Activated CD4-positive, alpha-beta T cell treated with anti-CD3 and anti-CD28 coated beads, Interleukin-2, amount 10 ng/mL, durations not matched to agents 7 days and 5 days (primary cell): ENCODE results near the gene MPV17L2. TPM values are rescaled to one million over a fixed set of nuclear protein-coding genes. Genes with fewer than 3 reads are reported as not detected.
"Not testable (repeated sequence)": the region's sequence is repeated elsewhere in the genome, so short reads cannot be mapped to it uniquely, and the experiment has no call there.

Source experiments
- CTCF ChIA-PET: fragments of 350-600 bp; sonication (Branson Sonifier 250); formaldehyde crosslinking; loops from one replicate; lab custom pipeline; 2021; ENCODE audit warnings: antibody characterized with exemption; lab: Charles Lee
- POLR2A ChIA-PET: fragments of 350-600 bp; sonication (Branson Sonifier 250); formaldehyde crosslinking; loops from one replicate; lab custom pipeline; 2021; ENCODE audit warnings: antibody characterized with exemption; lab: Charles Lee
- DNase-seq: peaks from one replicate; pipeline ENCODE4 v3.0.0-alpha.2; 2020
- H3K27ac Mint-ChIP-seq: one replicate; pipeline ENCODE4 v1.8.0; 2021; ENCODE audit warnings: mild to moderate bottlenecking, moderate library complexity, mixed read lengths
- H3K27me3 Mint-ChIP-seq: one replicate; pipeline ENCODE4 v1.8.0; 2021; ENCODE audit warnings: mixed read lengths
- H3K36me3 Mint-ChIP-seq: one replicate; pipeline ENCODE4 v1.8.0; 2021; ENCODE audit warnings: low read depth, mixed read lengths
- H3K4me1 Mint-ChIP-seq: one replicate; pipeline ENCODE4 v1.8.0; 2021; ENCODE audit warnings: mixed read lengths
- H3K4me3 Mint-ChIP-seq: one replicate; pipeline ENCODE4 v1.8.0; 2021; ENCODE audit warnings: mild to moderate bottlenecking, moderate library complexity, mixed read lengths
- H3K9me3 Mint-ChIP-seq: one replicate; pipeline ENCODE4 v1.8.0; 2021; ENCODE audit warnings: mixed read lengths
- total RNA-seq, 2 experiments: library from RNA; stranded (reverse); gene quantifications; one replicate each; pipeline ENCODE4 v1.2.3, GENCODE V29; 2021

The MPV17L2 gene
- total RNA-seq, 2 experiments from 2014 or later = 6.1 to 6.5 TPM

DNA sequence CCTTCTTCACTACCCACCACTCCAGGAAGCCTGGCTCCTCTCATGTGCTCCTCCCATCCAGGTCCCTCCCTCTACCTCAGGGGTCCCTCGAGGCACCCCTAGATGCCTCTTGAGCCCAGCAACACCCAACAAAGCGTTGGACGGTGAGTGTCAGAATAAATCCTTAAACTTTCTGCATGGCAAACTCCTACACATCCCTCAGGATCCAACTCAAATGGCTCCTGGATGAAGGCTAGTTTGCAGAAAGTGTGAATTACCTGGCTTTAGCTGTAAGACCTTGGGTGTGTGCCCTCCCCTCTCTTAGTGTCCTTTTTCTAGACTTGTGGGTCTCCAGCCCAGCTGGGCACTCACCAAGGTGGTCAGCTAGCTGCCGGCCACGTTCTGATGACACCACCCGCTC is 5.4 kb downstream of the MPV17L2 start:
- Mint-ChIP-seq H3K27me3 (no peaks in the 10 kb centered on the region), H3K4me1 (peaks cover 31% of the 10 kb centered on the region), H3K4me3 (no peak overlapping the region), H3K27ac (no peak overlapping the region), H3K9me3 (no peaks in the 10 kb centered on the region), H3K36me3 (peaks cover 8% of the 10 kb centered on the region)
- POLR2A ChIA-PET = no interaction called here
- CTCF ChIA-PET = interaction anchor here (1.6 kb wide), 1 partner anchor 45 kb away, joined by 4 read pairs; no protein-coding TSS in a partner anchor
- no peak for DNase-seq

DNA sequence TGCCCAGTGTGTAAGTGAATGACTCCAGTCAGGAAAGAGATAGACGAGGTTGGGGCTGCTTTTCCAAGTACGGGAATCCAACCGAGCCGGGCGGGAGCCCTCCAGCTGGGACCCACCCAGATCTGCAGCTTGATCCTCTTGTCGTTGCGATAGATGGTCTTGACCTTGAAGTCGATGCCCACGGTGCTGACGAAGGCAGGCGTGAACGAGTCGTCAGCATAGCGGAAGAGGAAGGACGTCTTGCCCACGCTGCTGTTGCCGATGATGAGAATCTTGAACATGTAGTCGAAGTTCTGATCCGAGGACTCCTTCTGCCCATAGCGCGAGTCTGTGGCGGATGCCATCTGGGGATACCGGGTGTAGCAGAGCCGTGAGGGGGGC is 9.4 kb downstream of the MPV17L2 start:
- H3K9me3 Mint-ChIP-seq = no peaks in the 10 kb centered on the region
- peaks cover 23% of the 10 kb centered on the region for H3K4me1 Mint-ChIP-seq
- H3K27ac Mint-ChIP-seq = no peak overlapping the region
- no peak for DNase-seq
- H3K36me3 Mint-ChIP-seq = peaks cover 8% of the 10 kb centered on the region
- H3K4me3 Mint-ChIP-seq = peak overlapping the region; percentile 49
- ChIA-PET POLR2A (no interaction called here), CTCF (no interaction called here)
- H3K27me3 Mint-ChIP-seq = peaks cover 4% of the 10 kb centered on the region

DNA sequence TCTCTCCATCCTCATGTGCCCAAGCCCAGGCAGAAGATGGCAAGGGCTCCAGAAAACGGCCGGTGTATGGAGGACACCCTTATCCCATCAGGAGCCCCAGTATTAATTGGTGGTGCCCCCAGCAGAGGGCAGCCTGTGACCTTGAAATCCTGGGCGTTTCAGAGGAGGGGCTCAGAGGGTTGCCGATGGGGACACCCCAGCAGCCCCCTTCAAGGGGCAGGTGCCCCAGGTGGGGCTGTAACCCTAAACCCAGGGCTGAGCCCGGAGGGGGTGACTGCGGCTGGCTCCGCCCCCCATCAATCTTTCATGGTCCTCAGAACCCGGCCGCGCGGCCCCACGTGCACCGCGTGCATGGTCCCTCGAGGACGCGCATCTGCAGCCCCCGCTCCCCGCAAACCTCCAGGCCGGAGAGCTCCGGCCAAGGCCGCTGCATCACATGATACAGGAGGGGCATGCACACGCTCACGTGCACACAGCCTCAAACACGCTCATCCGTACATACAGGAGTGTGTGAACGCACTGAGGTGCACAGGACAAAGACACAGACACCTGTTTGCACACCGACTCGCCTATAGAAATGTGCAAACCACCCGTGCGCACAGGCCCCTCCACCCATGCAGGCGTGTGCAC is 9.9 kb downstream of the MPV17L2 start:
- Mint-ChIP-seq H3K4me3 (peak overlapping the region; percentile 94), H3K27me3 (peaks cover 4% of the 10 kb centered on the region), H3K27ac (peak overlapping the region; percentile 93), H3K4me1 (peaks cover 23% of the 10 kb centered on the region), H3K9me3 (no peaks in the 10 kb centered on the region), H3K36me3 (peaks cover 8% of the 10 kb centered on the region)
- CTCF ChIA-PET = interaction anchor here (0.6 to 1.4 kb wide), 2 partner anchors 8 to 216 kb away, joined by 3 to 4 read pairs; partner anchors contain the start of gene SSBP4
- DNase-seq = peak; percentile 47
- POLR2A ChIA-PET = interaction anchor here (0.6 kb wide), 1 partner anchor 58 kb away, joined by 4 read pairs; no protein-coding TSS in a partner anchor

DNA sequence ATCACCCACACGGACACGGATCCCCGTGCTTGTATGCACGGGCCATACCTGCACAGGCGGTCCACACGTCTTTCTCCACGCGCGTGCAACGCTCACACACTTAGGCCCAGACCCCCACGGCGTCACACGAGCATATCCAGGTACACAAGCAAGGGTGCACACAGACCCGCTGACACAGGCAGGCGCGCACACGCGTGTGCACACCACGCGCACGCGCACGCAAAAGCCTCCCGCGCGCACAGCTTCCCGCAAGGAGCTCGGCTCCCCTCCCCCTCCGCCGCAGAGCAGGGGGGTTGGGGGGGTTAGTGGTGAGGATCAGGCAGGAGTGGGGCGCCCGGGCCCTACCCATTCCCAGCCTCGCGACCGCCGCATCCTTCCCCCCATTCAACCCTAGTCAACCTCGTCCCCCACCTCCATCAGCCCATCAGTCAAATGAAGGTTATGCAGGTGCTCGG is 10.4 kb downstream of the MPV17L2 start:
- Mint-ChIP-seq H3K36me3 (peaks cover 8% of the 10 kb centered on the region), H3K27me3 (peaks cover 4% of the 10 kb centered on the region), H3K27ac (peak overlapping the region; percentile 93), H3K4me1 (peaks cover 23% of the 10 kb centered on the region), H3K9me3 (no peaks in the 10 kb centered on the region), H3K4me3 (peak overlapping the region; percentile 94)
- CTCF ChIA-PET = interaction anchor here (0.6 to 3.0 kb wide), 4 partner anchors 9 to 215 kb away, joined by 3 to 14 read pairs (median 4); partner anchors contain the start of gene SSBP4
- peak; percentile 59 for DNase-seq
- POLR2A ChIA-PET = interaction anchor here (0.6 kb wide), 1 partner anchor 59 kb away, joined by 4 read pairs; no protein-coding TSS in a partner anchor

DNA sequence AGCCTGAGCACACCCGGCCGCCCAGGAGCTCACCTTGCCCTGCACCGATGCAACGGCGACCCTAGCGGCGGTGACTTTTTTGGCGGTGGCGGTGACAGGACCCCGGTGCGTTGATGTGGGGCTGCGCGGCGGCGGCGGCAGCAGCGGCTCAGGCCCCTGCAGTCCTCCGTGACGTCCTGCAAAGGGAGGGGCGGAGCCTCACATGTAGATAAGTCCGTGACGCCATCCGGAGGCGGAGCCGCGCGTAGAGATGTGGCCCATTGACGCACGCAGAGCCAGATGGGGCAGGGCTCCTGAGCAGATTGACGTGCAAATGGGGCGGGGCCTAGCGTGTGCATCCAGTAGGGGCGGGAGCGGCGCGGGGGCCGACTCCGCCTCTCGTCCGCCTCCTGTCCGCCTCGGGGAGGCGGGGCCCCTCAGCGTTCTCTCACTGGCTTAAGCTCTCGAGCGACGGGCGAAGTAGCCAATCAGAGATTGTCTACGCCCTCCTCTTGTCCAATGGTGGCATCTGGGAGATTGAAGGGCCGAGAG is 10.9 kb downstream of the MPV17L2 start, which contains the start of gene RAB3A:
Gene RAB3A (minus strand): TSS at position 180 of the 531 bp plus-strand sequence. CDS start 1,302 bp downstream, outside the sequence.
- H3K27ac Mint-ChIP-seq = peak within 1 kb of the TSS; percentile 98
- peak; percentile 100 for DNase-seq
- no peaks in the 10 kb centered on the region for H3K9me3 Mint-ChIP-seq
- ChIA-PET CTCF (interaction anchor here (0.6 to 3.0 kb wide), 6 partner anchors 9 to 161 kb away, joined by 3 to 14 read pairs (median 4); no protein-coding TSS in a partner anchor), POLR2A (interaction anchor here (0.6 kb wide), 1 partner anchor 59 kb away, joined by 4 read pairs; no protein-coding TSS in a partner anchor)
- H3K27me3 Mint-ChIP-seq = peaks cover 4% of the 10 kb centered on the region
- peaks cover 5% of the 10 kb centered on the region for H3K36me3 Mint-ChIP-seq
- H3K4me1 Mint-ChIP-seq = peaks cover 23% of the 10 kb centered on the region
- peak within 1 kb of the TSS; percentile 94 for H3K4me3 Mint-ChIP-seq

DNA sequence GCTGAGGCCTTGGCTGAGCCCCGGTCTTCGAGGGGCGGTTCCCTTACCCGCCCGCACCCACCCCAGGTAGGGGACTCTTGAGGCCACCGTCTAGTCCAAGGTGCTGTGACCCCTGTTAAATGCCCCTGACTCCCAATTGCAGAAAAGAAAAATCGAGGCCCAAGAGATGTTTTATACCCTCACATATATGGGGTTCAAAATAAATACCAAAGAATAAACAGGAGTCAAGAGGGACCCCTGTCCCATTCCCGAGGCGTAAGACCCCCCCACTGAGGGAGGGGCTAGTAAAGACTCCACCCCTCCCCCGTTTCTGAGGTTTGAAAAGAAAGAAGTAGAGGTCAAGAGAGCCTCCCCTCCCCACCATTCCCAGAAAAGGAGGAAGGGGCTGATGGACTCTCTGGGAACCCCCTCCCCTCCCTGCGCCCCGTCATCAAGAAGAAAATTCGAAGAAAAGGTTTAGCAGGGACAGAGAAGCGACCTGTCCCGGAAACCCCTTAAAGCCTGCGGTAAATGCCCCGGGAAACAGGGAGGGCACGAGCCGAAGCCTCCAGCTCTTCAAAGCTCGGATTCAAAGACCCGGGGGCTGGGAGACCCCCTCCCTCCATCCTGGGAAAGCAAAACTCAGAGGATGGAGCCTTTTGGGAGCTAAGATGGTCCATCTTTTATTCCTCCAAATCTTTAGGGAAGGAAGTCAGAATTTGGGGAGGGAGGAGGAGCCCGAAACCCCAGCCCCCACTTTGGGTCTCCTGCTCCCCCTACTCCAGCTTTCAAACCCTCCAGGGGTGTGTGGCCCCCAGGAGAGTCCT is 11.6 kb downstream of the MPV17L2 start:
- DNase-seq = no peak
- POLR2A ChIA-PET = interaction anchor here (0.6 kb wide), 1 partner anchor 27 kb away, joined by 3 read pairs; no protein-coding TSS in a partner anchor
- H3K27ac Mint-ChIP-seq = peak overlapping the region; percentile 98
- peaks cover 5% of the 10 kb centered on the region for H3K36me3 Mint-ChIP-seq
- CTCF ChIA-PET = interaction anchor here (0.6 to 3.0 kb wide), 12 partner anchors 10 to 160 kb away, joined by 3 to 14 read pairs (median 4); no protein-coding TSS in a partner anchor
- H3K9me3 Mint-ChIP-seq = no peaks in the 10 kb centered on the region
- peaks cover 23% of the 10 kb centered on the region for H3K4me1 Mint-ChIP-seq
- peak overlapping the region; percentile 94 for H3K4me3 Mint-ChIP-seq
- H3K27me3 Mint-ChIP-seq = peaks cover 4% of the 10 kb centered on the region

DNA sequence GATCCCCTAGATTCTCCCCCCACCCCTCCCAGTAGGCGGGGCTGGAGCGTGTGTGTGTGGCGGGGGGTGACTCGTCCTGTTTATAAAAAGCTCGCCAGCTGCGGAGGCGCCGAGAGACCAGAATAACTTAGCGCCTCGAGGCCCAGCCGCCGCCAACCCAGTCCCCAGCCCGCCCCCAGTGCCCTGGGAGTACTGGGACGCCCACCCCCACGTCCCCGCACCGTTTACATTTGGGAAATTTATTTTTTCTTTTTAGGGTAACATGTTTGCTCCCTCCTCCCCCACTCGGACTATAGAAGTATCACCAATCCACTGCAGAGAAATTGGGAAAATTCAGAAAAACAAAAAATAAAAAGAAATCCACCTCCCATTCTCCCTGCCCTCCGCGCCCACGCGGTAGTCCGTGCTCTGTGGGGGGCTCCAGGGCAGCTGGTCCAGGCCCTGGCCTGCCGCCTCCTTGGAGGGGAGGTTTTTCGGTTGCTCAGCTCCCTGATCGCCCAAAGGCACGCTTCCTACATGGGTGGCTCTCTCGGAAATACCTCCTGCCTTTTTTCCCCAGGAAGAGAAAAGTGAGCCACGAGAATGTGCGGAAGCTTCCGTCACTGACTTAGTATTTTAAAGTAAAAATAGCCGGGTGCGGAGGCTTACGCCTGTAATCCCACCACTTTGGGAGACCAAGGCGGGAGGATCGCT is 12.3 kb downstream of the MPV17L2 start:
- CTCF ChIA-PET = interaction anchor here (0.6 to 3.0 kb wide), 13 partner anchors 9 to 342 kb away, joined by 3 to 14 read pairs (median 3); partner anchors contain the start of genes GDF15 and SSBP4
- Mint-ChIP-seq H3K4me1 (peaks cover 23% of the 10 kb centered on the region), H3K27me3 (peaks cover 6% of the 10 kb centered on the region), H3K36me3 (peaks cover 5% of the 10 kb centered on the region), H3K9me3 (no peaks in the 10 kb centered on the region), H3K27ac (peak overlapping the region; percentile 98), H3K4me3 (peak overlapping the region; percentile 94)
- POLR2A ChIA-PET = interaction anchor here (0.6 kb wide), 1 partner anchor 26 kb away, joined by 3 read pairs; no protein-coding TSS in a partner anchor
- DNase-seq = peak; percentile 62

DNA sequence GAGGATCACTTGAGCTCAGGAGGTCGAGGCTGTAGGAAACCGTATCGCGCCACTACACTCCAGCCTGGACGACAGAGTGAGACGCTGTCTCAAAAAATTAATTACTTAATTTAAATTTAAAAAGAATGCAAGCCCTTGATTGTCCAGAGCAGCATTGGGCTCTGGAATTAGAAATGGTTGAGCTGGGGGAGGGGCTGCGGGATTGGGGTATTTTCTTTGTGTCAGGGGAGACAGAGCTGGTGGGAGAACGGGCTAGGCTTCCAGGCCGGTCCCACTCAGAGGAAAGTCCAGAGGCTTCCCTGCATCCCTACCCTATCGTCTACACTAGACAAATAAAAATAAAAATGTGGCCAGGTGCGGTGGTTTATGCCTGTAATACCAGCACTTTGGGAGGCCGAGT is 13.0 kb downstream of the MPV17L2 start:
- DNase-seq = no peak
- Mint-ChIP-seq H3K4me1 (peaks cover 23% of the 10 kb centered on the region), H3K27me3 (peaks cover 7% of the 10 kb centered on the region), H3K9me3 (no peaks in the 10 kb centered on the region), H3K27ac (no peak overlapping the region), H3K36me3 (peaks cover 5% of the 10 kb centered on the region), H3K4me3 (no peak overlapping the region)
- ChIA-PET POLR2A (no interaction called here), CTCF (interaction anchor here (0.6 to 3.0 kb wide), 10 partner anchors 8 to 341 kb away, joined by 3 to 14 read pairs (median 3); partner anchors contain the start of genes GDF15 and SSBP4)

DNA sequence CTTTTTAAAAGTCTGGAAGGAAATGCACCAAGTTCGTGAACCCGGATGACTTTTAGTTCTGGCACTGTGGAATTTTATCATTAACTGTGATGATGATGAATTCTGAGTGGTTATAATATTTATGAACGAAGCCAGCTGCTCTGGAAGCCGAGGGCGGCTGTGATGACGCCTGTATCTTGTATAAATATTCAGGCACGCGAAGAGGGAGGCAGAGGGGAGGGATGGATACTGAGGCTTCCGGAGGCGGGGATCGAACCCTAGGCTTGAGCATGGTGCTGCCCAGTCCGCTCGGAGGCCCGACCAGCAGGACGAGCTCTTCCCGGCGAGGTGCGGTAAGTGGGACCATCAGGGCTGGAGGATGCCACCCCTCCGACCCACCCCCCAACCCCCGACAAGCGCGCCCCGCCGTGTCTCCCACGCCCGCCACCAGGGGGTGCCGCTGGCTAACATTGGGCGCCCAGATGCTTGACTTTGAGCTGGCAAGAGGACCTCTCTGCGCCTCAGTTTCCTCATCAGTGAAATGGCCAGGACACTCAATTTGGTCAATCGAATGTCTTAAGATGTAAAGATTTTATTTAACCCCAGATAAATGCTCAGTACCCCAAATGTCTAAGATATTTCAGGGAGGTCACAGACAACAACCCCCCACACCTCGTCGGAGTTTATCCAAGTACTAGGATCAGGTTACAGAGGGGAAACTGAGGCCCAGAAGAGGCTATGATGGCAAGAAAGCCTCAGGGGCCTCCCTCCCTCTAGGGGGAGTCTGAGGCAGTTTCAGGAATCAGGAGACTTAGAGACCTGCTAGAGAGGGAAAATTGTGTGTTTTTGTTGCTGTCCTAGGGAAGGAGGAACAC is 15.3 kb downstream of the MPV17L2 start:
- peaks cover 10% of the 10 kb centered on the region for H3K4me1 Mint-ChIP-seq
- H3K27ac Mint-ChIP-seq = no peak overlapping the region
- ChIA-PET CTCF (interaction anchor here (0.6 to 4.3 kb wide), 14 partner anchors 8 to 202 kb away, joined by 3 to 21 read pairs (median 3); partner anchors contain the start of gene JUND), POLR2A (no interaction called here)
- no peak overlapping the region for H3K4me3 Mint-ChIP-seq
- DNase-seq = peak; percentile 54
- H3K9me3 Mint-ChIP-seq = no peaks in the 10 kb centered on the region
- no peaks in the 10 kb centered on the region for H3K36me3 Mint-ChIP-seq
- H3K27me3 Mint-ChIP-seq = peaks cover 7% of the 10 kb centered on the region

DNA sequence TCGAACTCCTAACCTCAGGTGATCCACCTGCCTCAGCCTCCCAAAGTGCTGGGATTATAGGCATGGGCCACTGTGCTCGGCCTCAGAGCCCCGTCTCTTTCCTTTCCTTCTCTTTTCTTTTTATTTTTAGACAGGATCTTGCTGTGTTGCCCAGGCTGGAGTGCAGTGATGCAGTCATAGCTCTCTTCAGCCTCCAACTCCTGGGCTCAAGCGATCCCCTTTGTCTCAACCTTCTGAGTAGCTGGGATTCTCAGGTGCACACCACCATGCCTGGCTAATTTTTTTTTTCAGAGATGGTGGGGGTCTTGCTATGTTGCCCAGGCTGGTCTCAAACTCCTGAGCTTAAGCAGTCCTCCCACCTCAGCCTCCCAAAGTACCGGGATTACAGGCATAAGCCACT is 16.9 kb downstream of the MPV17L2 start:
- H3K4me1 Mint-ChIP-seq, H3K27ac Mint-ChIP-seq, H3K4me3 Mint-ChIP-seq, H3K36me3 Mint-ChIP-seq, POLR2A ChIA-PET, H3K9me3 Mint-ChIP-seq, DNase-seq, H3K27me3 Mint-ChIP-seq: not testable (repeated sequence)
- CTCF ChIA-PET = interaction anchor here (0.6 to 4.3 kb wide), 9 partner anchors 14 to 432 kb away, joined by 3 to 21 read pairs (median 4); no protein-coding TSS in a partner anchor

DNA sequence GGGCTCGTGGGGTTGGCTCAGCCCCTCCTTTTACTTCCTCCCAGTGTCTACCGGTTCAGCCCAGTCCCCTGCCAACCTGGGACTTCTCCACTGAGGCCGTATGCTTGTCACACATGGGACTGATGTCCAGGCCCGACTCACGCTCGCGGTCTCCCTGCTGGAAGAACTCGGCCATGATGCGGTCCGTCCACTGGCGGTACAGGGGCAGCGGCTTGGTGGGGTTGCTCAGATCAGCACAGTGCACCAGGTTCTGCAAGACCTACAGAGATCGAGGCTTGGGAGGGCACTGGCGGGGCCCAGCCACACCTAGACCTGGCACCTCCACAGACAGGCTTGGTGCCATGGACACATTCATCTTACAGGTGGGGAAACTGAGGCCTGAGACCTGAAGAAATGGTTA is 18.7 kb downstream of the MPV17L2 start:
- H3K4me3 Mint-ChIP-seq = no peak overlapping the region
- no peaks in the 10 kb centered on the region for H3K9me3 Mint-ChIP-seq
- no peaks in the 10 kb centered on the region for H3K36me3 Mint-ChIP-seq
- H3K27ac Mint-ChIP-seq = no peak overlapping the region
- DNase-seq = no peak
- peaks cover 7% of the 10 kb centered on the region for H3K4me1 Mint-ChIP-seq
- ChIA-PET POLR2A (no interaction called here), CTCF (interaction anchor here (1.0 kb wide), 2 partner anchors 40 to 109 kb away, joined by 3 to 4 read pairs; no protein-coding TSS in a partner anchor)
- peaks cover 7% of the 10 kb centered on the region for H3K27me3 Mint-ChIP-seq
